Left cardiac atrium (tissue), 4 donors: ENCODE results near the gene DNAJB1. TPM values are rescaled to one million over a fixed set of nuclear protein-coding genes. Genes with fewer than 3 reads are reported as not detected.
A peak's percentile ranks its signal among the peaks of the same experiment; 100 is the strongest.

Experiments
- ATAC-seq, 2 donors: fragments of 200-7000 bp; cut with Tn5 transposase; one replicate each; pipeline ENCODE4 v1.9.1; 2020; ENCODE audit warnings: mild to moderate bottlenecking in 2 of 2, moderate library complexity in 2 of 2
- DNase-seq: peaks from one replicate; pipeline ENCODE4 v3.0.0-alpha.2; 2020
- intact Hi-C, 2 donors: fragments of 100-400 bp; cut with DNase I; formaldehyde crosslinking; loops; one replicate each; pipeline versions ENCODE4 v1.14.1 to v1.15.1; 2022 to 2023
- total RNA-seq, 2 donors: library from RNA; stranded (reverse); fragmentation: NEBNext Ultra II Directional; extraction: Animal tissue kit (Norgen Biotek cat#: 25700); gene quantifications; one replicate each; pipeline ENCODE4 v1.2.1, GENCODE V29; 2021
- donor health status: DM: no; HTN: yes; CAD: no.
- donor health status: DM: no; HTN: yes; CAD: no; lungs with severe emphysema.
- donor health status: DM: yes; HTN: yes; CAD: no.
- donor health status: Dilated cardiomyopathy.

Gene DNAJB1
- total RNA-seq, 2 donors from 2014 or later, result 50.7 to 70.5 TPM

DNA sequence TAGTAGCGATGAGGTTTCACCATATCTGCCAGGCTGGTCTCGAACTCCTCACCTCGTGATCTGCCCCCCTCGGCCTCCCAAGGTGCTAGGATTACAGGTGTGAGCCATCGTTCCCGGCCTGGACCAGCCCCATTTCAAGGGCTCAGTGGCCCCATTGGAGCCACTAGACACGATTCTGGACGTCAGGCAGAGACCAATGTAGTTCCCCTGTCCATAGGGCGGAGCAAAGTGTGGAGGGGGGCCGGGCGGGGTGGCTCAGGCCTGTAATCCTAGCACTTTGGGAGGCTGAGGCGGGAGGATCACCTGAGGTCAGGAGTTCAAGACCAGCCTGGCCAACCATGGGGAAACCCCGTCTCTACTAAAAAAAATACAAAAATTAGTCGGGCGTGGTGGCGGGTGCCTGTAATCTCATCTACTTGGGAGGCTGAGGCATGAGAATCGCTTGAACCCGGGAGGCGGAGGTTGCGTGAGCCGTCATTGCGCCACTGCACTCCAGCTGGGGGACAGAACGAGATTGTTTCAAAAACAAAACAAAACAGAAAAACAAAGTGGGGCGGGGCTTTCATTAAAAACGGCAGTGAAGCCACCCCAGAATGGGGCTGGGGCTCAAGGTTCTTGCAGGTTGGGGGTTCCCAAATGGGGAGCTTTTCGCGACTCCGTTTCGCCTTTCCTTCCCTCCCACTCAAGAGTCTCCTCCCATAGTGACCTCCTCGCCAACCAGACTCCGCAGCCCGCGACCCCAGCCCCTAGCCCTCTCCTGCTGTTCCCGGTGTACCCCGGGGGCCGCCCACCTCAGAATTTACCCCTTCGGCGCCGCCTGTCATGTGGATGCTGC, 10.4 kb upstream of the DNAJB1 start:
- ATAC-seq (no peak), DNase-seq (no peak)
- intact Hi-C loops, result no loop called here

DNA sequence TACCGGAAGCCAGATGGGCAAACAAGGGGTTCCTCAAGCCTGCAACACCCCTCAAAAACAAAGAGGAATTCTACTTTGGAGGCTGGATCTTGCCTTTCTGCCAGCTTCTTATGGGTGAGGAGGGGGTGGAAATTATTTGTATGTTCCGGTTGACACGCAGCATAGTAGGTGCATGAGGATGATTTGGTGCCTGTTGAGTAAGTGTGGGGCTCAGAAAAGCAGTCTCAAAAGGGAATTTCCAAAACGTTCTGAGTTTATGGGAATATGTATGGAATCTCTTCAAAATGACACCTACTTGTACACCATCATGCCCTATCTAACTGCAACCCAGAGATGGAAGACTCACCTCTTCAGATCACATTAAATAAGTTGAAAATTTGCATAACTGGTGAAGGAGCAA, 8.2 kb upstream of the DNAJB1 start:
- no peak for ATAC-seq
- intact Hi-C loops, result no loop called here
- no peak for DNase-seq

DNA sequence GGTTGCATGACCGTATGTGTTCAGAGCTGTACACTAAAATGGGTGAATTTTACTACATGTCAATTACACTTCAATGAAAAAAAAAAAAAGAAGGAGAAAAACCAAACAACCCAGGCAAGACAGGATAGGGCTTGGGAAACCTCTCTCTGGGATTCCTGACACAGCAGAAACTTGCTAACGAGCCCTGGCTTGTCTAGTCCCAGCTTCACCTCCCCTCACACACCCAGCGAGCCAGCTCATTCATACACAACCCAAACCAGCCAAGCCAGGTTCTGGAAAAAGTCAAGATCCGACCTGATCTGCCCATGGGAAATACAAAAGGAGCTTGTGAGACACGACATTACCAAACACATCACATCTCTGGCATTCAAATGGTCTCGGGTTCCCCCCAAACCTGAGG, 7.5 kb upstream of the DNAJB1 start:
- ATAC-seq (no peak), DNase-seq (no peak)
- intact Hi-C loops, result no loop called here

DNA sequence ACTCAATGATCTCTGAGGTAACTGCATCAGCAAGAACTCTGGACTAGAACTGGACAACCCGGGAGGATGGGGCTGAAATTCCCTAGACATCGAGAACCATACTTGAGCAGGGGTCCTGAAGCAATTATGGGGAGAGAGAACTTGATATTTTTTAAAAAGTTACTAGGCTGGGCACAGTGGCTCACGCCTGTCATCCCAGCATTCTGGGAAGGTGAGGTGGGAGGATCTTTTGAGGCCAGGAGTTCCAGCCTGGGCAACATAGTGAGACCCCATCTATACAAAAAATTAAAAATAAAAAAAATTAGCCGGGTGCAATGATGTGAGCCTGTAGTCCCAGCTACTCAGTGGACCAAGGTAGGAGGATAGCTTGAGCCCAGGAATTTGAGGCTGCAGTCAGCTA, 2.3 kb upstream of the DNAJB1 start:
- ATAC-seq (no peak), DNase-seq (no peak)
- intact Hi-C loops, result no loop called here

DNA sequence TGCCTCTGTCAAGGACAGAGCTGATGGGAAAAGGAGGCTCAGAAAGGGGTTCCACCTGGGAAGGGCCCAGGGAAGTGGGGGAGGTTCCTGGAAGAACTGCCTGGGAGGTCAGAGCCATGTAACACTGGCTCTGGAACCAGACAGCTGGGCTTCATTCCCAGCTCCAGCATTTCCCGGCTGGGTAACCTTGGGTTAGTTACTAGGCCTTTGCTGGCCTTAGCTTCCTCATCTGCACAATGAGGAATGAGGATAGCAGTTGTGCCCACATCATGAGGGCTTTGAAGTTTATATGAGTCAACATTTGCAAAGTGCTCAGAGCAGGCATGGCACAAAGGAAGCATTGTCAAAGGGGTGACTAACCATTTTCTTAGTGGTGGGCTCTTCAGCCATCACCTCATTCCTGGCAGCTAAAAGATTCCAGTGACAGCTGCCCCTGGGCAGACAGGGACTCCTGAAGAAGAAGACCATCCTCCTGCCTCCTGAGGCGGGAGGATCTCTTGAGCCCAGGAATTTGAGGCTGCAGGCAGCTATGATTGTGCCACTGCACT, 1.7 kb upstream of the DNAJB1 start:
- intact Hi-C loops, result no loop called here
- DNase-seq (no peak), ATAC-seq (no peak)

DNA sequence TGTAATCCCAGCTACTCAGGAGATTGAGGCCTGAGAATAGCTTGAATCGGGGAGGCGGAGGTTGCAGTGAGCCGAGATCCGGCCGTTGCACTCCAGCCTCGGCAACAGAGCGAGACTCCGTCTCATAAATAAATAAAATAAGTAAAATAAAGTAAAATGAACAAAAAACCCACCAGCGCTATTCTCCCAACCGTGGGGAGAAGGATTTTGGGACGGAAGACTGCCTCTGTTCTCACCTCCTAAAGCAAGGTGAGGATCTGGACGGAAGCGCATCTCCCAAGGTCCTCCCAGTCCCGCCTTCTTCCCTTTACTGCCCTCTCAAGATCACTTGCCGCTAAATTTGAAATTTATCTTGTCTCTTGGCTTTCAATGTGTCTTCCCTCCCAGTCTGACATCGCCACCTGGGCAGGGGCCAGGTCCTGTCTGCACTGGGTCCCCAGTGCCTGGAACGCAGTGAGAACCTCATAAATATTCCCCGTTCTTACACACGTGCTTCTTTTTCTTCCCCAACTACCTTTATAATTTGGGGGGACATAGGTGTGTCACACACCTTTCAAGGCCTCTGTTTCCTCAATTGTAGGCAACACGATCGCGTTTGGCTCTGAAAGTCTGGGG, 1.2 kb upstream of the DNAJB1 start:
- ATAC-seq, result no peak
- intact Hi-C loops, result no loop called here
- DNase-seq, result no peak

DNA sequence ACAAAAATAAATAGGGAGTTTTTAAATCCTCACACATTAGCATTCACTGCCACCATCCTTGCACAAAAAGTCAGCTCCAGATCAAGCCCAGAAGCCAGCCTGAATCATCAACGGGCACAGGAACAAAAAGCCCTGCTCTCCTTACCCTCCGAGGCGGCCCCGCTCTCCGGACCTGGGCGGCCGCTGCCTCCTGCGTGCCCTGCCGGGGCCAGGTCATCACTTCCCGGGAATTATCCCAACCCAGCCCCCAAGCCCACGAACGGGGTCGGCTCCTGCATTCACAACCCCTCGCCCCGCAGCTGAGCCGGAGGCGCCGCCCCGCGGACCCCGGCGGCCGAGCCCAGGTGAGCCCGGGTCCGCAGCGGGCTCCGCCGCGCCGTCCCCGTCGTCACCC, 754 bp downstream of the DNAJB1 start:
- ATAC-seq (peak; percentile 0 to 1), DNase-seq (peak; percentile 56)
- intact Hi-C loops, result no loop called here

DNA sequence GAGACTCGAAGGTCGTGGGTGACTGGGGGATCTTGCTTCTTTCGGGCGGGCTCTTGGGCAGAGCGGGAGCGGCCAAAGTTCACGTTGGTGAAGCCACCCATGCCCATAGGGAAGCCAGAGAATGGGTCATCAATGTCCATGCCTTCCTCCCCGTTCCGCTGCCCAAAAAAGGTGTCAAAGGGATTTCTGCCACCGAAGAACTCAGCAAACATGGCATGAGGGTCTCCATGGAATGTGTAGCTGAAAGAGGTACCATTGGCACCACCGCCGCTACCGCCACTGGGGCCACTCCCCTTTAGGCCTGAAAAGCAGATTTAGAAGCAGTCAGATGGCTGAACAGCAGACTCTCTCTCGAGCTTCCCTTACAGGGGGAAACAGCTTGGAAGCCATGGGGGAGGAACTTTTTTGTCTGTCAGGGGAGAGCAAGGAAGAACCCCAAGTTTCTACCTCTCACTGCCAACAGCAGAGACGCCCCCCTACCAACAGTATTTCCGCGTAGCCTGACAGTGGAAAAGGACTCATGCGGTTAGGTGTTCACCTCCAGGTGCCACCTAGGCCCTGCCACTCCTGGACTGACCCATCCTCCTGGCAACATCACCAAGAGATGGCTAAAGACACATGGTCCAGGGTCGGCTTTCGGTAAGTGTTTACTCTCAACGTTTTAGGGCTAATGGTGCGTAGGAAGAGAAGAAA, 1.3 kb downstream of the DNAJB1 start:
- intact Hi-C loops, result no loop called here
- no peak for DNase-seq
- ATAC-seq, result no peak

DNA sequence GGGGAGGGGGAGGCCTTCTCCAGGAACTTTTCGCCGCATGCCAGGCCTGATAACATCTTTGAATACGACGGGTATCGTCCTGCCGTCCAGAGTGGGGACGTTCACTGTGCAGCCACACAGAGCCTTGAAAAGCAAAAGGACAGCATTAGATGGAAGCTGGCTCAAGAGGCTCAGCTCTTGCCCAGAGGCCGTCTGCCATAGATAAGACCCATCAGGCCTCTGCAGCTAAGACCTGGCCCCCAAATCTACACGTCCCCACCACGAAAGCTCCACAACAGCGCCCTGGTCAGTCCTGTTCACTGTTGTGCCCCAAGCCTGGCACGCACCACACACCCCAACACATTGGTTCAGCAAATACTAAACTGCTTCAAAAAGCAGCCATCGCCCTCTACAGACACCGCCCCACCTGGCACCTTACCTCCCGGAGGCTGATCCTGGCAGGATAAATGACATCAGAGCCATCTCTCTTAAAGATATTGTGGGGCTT, 2.1 kb downstream of the DNAJB1 start:
- no peak for ATAC-seq
- intact Hi-C loops, result no loop called here

DNA sequence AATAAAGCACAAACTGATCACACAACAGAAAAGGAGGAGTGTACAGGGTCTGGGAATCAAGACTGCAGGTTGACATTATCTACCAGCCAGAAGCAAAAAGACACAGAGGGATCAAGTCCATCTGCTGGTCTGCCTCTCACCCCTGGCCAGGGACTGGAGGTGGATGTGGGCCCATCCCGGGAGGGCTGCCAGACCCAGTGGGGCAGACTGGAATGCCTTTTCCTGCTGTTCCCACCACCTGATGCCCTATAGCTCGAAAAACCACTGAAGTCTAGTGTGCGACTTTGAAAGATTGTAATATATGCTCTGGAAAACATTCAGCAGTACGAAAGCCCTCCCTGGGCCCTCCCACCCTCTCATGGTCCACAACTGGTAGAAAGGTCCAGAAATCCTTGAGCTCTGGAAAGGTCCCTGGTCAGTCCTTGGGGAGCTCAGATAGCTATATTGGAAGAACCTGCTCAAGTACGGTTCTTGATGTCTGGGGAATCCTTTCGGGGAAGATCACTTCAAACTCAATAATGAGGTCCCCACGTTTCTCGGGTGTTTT, 2.6 kb downstream of the DNAJB1 start:
- DNase-seq (no peak), ATAC-seq (no peak)
- intact Hi-C loops, result no loop called here

More for the DNA sequence above, 2.1 kb downstream of the DNAJB1 start:
- no peak for DNase-seq

DNA sequence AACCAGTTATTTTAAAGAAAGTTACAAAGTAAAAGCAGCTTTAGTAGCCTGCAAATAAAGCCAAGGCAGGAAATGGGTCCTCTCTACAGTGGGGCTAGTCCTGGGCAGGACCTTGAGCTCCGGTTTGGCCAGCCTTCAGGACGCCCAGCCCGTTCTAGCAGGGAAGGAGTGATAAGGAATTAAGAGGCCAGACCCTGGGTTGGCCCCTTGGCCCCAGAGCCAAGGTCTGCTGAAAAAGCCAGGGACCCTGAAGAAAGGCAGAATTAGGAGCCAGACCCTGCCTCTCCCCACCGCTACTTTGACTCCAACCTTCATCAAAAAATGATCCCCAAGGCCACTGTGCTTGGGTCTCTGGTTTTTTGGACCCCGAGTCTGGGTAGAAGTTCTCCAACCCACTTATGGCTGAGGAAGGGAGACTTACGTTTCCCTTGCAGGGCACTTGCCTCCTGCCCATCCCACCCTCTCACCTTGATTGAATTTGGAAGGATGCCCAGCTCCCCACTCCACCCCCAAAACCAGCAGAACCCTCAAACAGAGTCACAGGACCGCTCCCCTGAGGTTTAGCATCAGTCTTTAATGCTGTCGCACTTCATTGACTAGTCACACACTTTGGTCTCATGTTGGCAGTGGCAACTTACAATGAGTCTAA, 3.9 kb downstream of the DNAJB1 start:
- intact Hi-C loops, result no loop called here
- DNase-seq (no peak), ATAC-seq (no peak)

DNA sequence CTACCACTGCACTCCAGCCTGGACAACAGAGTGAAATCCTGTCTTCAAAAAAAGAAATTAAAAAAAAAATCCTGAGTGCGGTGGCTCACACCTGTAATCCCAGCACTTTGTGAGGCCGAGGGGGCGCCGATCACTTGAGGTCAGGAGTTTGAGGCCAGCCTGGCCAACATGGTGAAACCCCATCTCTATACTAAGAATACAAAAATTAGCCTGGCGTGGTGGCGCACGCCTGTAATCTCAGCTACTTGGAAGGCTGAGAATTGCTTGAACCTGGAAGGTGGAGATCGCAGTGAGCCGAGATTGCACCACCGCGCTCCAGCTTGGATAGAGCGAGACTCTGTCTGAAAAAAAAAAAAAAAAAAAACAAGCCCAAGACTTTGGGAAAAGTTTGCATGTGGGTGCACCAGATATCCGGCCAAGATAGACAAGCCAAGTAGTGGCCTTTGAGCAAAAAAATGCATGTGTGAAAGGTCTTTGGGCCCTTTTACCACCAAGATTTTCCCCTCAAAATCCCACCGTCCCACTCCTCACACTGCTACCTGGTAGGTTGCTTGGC, 5.7 kb downstream of the DNAJB1 start:
- DNase-seq, result no peak
- ATAC-seq, result no peak
- intact Hi-C loops, result no loop called here

DNA sequence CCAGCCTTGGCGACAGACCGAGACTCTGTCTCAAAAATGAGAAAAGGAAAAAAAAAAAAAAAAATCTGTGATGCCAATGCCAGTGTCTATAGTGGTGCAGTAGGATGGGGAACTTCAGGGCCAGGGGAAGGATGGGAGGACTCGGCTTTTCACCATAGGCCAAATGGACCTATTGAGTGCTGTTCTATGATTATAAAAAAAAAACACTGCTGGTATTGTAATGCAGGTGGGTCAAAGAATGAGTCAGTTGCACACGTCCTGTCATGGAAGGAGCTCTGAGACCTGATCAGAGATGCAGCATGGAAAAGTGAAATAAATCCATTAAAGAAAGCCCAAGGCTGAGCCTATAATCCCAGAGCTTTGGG, 7.0 kb downstream of the DNAJB1 start:
- DNase-seq, result no peak
- peak in 1 of 2 donors; percentile 3 for ATAC-seq
- intact Hi-C loops, result no loop called here

DNA sequence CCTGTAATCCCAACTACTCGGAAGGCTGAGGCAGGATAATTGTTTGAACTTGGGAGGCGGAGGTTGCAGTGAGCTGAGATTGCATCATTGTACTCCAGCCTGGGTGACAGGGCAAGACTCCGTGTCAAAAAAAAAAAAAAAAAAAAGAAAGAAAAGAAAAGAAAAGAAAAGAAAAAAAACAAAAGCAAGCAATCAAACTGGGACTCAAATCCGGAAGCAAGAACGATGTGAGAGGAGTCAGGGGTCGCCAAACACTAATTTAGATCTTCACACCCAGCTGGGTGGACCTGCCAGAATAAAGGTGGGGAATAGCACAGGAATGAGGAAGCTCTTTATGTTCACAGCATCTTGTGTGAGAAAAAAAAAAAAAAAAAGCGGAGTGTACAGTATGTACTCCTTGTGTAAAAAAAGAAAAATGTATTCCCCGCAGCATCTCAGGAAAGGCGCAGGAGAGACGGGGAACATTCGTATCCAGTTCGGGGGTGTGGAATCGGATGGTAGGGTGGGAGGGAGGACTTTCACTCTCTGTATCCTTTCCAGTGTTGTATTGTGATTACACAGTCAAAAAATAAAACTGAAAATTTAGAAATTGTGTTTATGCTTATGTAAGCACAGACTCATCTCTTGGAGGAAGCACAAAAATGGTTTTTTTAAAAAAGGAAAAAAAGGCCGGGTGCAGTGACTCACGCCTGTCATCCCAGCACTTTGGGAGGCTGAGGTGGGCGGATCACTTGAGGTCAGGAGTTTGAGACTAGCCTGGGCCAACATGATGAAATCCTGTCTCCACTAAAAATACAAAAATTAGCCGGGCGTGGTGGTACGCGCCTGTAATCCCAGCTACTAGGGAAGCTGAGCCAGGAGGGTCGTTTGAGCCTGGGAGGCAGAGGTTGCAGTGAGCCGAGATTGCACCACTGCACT, 7.6 kb downstream of the DNAJB1 start:
- intact Hi-C loops, result no loop called here
- DNase-seq, result peak; percentile 56

DNA sequence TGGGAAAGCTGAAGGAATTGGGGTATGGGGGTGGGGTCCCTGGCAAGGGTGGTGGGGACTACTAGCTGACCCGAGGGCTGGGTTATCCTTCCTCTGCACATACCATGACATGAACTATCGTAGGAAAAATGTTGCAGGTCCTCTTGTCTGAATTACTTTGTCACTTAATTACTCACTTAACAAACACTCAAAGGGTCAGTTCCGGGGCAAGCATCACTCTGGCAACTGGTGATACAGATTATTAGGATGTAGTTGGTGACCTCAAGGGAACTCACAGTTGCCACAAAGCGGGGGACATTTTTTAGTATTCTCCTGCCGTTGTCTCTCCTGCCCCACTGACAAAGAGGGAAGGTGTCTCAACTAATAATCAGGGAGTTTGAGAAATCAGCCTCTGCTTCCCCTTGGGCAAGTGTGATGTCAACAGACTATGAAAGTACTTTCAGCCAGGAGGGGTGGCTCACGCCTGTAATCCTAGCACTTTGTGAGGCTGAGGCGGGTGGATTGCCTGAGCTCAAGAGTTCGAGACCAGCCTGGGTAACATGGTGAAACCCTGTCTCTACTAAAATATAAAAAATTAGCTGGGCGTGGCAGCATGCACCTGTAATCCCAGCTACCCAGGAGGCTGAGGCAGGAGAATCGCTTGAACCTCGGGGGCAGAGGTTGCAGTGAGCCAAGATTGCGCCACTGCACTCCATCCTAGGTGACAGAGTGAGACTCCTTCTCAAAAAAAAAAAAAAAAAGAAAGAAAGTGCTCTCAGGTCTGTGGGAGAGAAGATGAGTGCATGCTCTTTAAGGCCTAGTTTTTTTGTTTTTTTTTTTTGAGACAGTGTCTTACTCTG, 10.3 kb downstream of the DNAJB1 start:
- intact Hi-C loops, result no loop called here
- ATAC-seq (peak in 1 of 2 donors; percentile 16), DNase-seq (no peak)

More for the DNA sequence above, 7.6 kb downstream of the DNAJB1 start:
- ATAC-seq, result peak; percentile 33 to 67

DNA sequence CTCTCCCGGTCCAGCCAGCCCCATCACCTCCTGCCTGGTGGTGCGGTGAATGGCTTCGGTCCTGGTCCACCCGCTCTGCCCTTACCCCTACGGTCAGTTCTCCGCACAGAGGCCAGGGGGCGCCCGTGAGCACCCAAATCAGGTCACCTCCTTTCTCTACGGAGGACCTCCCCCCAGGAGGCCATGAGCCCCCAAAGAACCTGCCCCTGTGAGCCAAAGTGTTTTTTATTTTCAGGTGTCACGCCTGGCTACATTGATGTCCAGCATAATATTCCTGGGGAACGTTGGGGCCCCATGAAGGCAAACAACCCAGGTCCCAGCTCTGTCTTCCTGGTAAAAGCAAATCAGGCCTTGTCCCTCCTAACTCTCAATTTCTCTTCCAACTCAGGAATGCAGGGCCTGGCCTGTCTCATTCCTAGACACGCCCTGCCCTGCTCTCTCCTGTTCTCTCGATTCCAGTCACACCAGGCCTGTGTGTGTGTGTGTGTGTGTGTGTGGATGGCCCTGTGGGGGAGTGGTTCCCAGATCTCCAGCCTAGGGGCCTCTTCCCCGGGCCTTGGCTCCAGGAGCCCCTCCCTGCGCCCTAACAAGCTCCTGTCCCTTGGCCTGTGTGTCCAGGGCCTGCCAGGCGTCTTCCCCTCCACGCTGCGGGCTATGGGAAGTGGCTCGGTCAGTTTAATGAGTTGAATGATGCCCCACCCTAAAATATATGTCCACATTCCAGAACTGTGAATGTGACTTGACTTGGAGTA, 12.5 kb downstream of the DNAJB1 start:
- ATAC-seq (peak; percentile 31 to 33), DNase-seq (peak; percentile 50)
- intact Hi-C loops, result no loop called here
